ENCODE data around the gene TKFC. TPM values are rescaled to one million over a fixed set of nuclear protein-coding genes. Genes with fewer than 3 reads are reported as not detected.

The TKFC gene
- total and polyA plus RNA-seq, 4 donors = 15.7 to 134 (median 53.4) TPM

- Histone ChIP-seq H3K36me3 (ENCODE audit: control insufficient read depth in 4 of 4, insufficient read depth in 3 of 4, low read depth in 1 of 4, low read length in 3 of 4) (peaks cover 27 to 93% (median 85%) of the 10 kb centered on the region in 4 donors), H3K9ac (ENCODE audit: low read depth in 1 of 2, low read length in 2 of 2) (no peak overlapping the region), H3K27ac (ENCODE audit: low read depth in 1 of 2, low read length in 2 of 2) (no peak overlapping the region), H3K9me3 (ENCODE audit: control insufficient read depth in 4 of 4, low read length in 3 of 4) (no peaks in the 10 kb centered on the region), H3K4me1 (ENCODE audit: control insufficient read depth in 4 of 4, insufficient read depth in 4 of 4, low read length in 3 of 4) (no peaks in the 10 kb centered on the region), H3K27me3 (ENCODE audit: control insufficient read depth in 4 of 4, insufficient read depth in 4 of 4, low read length in 3 of 4) (no peaks in the 10 kb centered on the region), H3K4me3 (ENCODE audit: low read depth in 1 of 3, low read length in 3 of 3) (no peak overlapping the region)
- no peak for DNase-seq (ENCODE audit: low spot score)
- 95% methylated on average over 7 of the region's 7 CpGs for WGBS
- TF ChIP-seq, protein P1, sequence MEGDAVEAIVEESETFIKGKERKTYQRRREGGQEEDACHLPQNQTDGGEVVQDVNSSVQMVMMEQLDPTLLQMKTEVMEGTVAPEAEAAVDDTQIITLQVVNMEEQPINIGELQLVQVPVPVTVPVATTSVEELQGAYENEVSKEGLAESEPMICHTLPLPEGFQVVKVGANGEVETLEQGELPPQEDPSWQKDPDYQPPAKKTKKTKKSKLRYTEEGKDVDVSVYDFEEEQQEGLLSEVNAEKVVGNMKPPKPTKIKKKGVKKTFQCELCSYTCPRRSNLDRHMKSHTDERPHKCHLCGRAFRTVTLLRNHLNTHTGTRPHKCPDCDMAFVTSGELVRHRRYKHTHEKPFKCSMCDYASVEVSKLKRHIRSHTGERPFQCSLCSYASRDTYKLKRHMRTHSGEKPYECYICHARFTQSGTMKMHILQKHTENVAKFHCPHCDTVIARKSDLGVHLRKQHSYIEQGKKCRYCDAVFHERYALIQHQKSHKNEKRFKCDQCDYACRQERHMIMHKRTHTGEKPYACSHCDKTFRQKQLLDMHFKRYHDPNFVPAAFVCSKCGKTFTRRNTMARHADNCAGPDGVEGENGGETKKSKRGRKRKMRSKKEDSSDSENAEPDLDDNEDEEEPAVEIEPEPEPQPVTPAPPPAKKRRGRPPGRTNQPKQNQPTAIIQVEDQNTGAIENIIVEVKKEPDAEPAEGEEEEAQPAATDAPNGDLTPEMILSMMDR (IDR thresholded peaks at IDR 0.05; ENCODE audit: low read depth, low read length, missing input control) = no peak
- no peak for TF ChIP-seq JUND (IDR thresholded peaks at IDR 0.05)
These were observed 23.3 kb upstream of the TKFC start for GRCh38 chr11:61309739-61310138.

GRCh38 chr11:61310749-61311148 is 22.3 kb upstream of the TKFC start:
- Histone ChIP-seq H3K27me3 (ENCODE audit: control insufficient read depth in 4 of 4, insufficient read depth in 4 of 4, low read length in 3 of 4) (no peaks in the 10 kb centered on the region), H3K4me3 (ENCODE audit: low read depth in 1 of 3, low read length in 3 of 3) (no peak overlapping the region), H3K9ac (ENCODE audit: low read depth in 1 of 2, low read length in 2 of 2) (no peak overlapping the region), H3K27ac (ENCODE audit: low read depth in 1 of 2, low read length in 2 of 2) (no peak overlapping the region), H3K36me3 (ENCODE audit: control insufficient read depth in 4 of 4, insufficient read depth in 3 of 4, low read depth in 1 of 4, low read length in 3 of 4) (peaks cover 29 to 92% (median 85%) of the 10 kb centered on the region in 4 donors), H3K4me1 (ENCODE audit: control insufficient read depth in 4 of 4, insufficient read depth in 4 of 4, low read length in 3 of 4) (no peaks in the 10 kb centered on the region), H3K9me3 (ENCODE audit: control insufficient read depth in 4 of 4, low read length in 3 of 4) (no peaks in the 10 kb centered on the region)
- no peak for DNase-seq (ENCODE audit: low spot score)
- TF ChIP-seq FOXA1 (IDR thresholded peaks at IDR 0.05) (no peak), GABPA (IDR thresholded peaks at IDR 0.05 in 1 of 2, conservative IDR thresholded peaks at IDR 0.05 in 1 of 2) (no peak), JUND (IDR thresholded peaks at IDR 0.05) (no peak), MAX (IDR thresholded peaks at IDR 0.05) (no peak), FOXA2 (IDR thresholded peaks at IDR 0.05) (no peak), REST (IDR thresholded peaks at IDR 0.05) (no peak), EGR1 (IDR thresholded peaks at IDR 0.05; ENCODE audit: low read depth in 2 of 2) (no peak), RAD21 (IDR thresholded peaks at IDR 0.05) (no peak), RXRA (IDR thresholded peaks at IDR 0.05) (no peak), HNF4G (IDR thresholded peaks at IDR 0.05) (no peak), YY1 (IDR thresholded peaks at IDR 0.05) (no peak), TAF1 (conservative IDR thresholded peaks at IDR 0.05) (no peak), ZBTB33 (IDR thresholded peaks at IDR 0.05) (no peak), HNF4A (conservative IDR thresholded peaks at IDR 0.05) (no peak), SP1 (IDR thresholded peaks at IDR 0.05) (no peak)
- TF ChIP-seq, protein P1 (IDR thresholded peaks at IDR 0.05; ENCODE audit: low read depth, low read length, missing input control) = no peak
- WGBS = 96% methylated on average over 8 of the region's 8 CpGs
